Adipocyte (in vitro differentiated cells): Measurements from ENCODE around the gene PLAGL2.
"Not testable (repeated sequence)": the region's sequence is repeated elsewhere in the genome, so short reads cannot be mapped to it uniquely, and the experiment has no call there.

ENCODE experiments used
- DNase-seq: peaks from one replicate; pipeline ENCODE4 v3.0.0-alpha.2; 2015; ENCODE audit warnings: low read depth
- H3K27me3 ChIP-seq: replicated peaks from 2 replicates; pipeline ENCODE4 v1.7.0; 2013; ENCODE audit warnings: mild to moderate bottlenecking, low read length, moderate library complexity; ENCODE audit not compliant: control insufficient read depth, insufficient read depth
- H3K36me3 ChIP-seq: 2 replicates; pipeline ENCODE4 v1.7.0; 2013; ENCODE audit warnings: low read length, mild to moderate bottlenecking, moderate library complexity; ENCODE audit not compliant: control insufficient read depth, insufficient read depth, severe bottlenecking
- H3K4me1 ChIP-seq: 2 replicates; pipeline ENCODE4 v1.7.0; 2013; ENCODE audit warnings: mild to moderate bottlenecking, low read length, moderate library complexity; ENCODE audit not compliant: control insufficient read depth, insufficient read depth
- H3K4me3 ChIP-seq: 2 replicates; pipeline ENCODE4 v1.7.0; 2013; ENCODE audit warnings: mild to moderate bottlenecking, low read length, moderate library complexity
- H3K9ac ChIP-seq: 2 replicates; pipeline ENCODE4 v1.7.0; 2013; ENCODE audit warnings: mild to moderate bottlenecking, low read length, moderate library complexity
- H3K9me3 ChIP-seq: 2 replicates; pipeline ENCODE4 v1.7.0; 2013; ENCODE audit warnings: mild to moderate bottlenecking, low read length, moderate library complexity; ENCODE audit not compliant: control insufficient read depth

The PLAGL2 gene

DNA sequence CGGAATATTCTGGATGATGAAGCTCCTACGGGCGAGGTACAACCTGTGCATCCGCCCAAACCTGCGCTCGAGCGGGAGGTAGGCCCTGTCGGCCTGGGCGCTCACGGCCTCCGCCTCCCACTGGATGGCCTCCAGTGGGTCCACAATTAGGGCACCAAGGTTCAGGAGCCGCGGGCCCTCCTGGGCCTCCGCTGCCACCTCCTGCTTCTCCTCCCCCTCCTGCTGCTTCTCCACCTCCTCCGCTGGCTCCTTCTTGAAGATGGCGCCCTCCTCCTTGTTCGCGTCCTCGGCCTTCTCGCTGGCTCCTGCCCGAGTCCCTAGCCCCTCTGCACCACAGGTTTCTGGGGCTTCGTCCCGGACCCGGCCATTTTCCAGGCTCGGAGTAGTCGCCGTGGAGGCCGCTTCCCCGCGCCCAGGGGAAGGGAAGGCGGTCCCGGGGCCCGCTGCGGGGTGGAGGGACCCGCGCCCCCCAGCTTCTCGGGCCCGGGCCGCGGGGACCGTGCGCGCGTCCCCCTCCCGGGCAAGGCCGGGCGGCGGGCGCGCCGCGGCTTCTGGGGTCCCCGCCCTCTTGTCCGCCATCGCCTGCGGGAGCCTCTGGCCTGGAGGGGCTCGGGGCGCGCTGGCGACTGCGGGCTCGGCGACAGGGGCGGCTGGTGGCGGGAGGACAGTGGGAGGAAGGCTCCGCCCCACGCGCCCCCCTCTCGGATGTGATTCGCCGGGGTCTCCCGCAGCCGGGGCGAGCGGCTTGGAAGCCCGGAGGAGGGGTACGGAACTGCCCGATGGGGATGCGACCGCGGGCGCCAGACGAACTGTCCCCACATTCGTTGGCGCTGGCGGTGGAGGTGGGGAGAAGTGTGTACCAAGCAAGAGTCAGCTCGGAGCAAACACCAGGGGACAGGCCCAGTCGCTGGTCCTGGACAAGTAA, 17.6 kb downstream of the PLAGL2 start:
- H3K36me3 ChIP-seq, result peaks cover 3% of the 10 kb centered on the region
- peak; percentile 54 for DNase-seq

GRCh38 chr20:32189123-32189410, 18.5 kb downstream of the PLAGL2 start:
- Histone ChIP-seq H3K4me1 (peaks cover 6% of the 10 kb centered on the region), H3K36me3 (no peaks in the 10 kb centered on the region), H3K27me3 (no peaks in the 10 kb centered on the region), H3K9ac (peak overlapping the region; percentile 87), H3K4me3 (peak overlapping the region; percentile 78), H3K9me3 (no peaks in the 10 kb centered on the region)
- DNase-seq, result no peak

More for the DNA sequence above, 17.6 kb downstream of the PLAGL2 start:
- Histone ChIP-seq H3K4me1 (peaks cover 6% of the 10 kb centered on the region), H3K27me3 (no peaks in the 10 kb centered on the region), H3K9ac (peak overlapping the region; percentile 87), H3K4me3 (peak overlapping the region; percentile 78), H3K9me3 (no peaks in the 10 kb centered on the region)

DNA sequence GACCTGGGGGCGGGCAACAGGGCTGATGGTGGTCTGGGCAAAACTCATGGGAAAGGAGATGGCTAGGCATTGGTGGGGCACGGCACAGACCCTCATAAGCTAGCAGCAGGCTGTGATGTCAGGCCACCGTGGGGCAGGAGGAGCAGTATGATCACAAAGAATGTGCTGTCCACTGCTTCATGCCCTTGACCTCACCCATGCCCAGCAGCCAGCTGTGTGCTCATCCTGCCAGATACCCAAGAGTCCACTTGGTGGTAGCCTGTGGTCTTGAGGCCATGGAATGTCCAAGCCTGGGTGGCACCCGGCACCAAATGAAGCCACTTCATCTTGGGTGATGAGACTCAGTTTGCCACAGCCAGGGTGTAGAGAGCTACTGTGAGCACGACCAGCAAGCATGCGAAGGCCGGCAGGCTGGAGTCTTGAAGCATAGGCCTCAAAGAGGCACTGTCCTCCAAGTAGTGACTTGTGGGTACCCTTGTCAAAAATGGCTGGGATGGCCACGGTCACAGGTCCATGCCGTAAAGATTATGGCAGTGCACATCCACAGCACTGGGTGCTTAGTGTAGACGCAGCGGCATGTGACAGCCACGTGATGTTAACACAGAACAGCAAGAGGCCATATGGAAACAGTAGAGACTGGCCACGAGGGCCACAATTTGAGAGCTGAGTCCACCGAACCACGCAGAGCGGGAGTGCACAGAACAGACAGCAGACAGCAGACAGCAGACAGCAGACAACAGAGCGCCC, 19.0 kb downstream of the PLAGL2 start:
- H3K9me3 ChIP-seq, result no peaks in the 10 kb centered on the region
- no peak overlapping the region for H3K4me3 ChIP-seq
- no peaks in the 10 kb centered on the region for H3K36me3 ChIP-seq

GRCh38 chr20:32186506-32186905, 21.0 kb downstream of the PLAGL2 start:
- no peak overlapping the region for H3K9ac ChIP-seq
- H3K4me1 ChIP-seq, result peaks cover 6% of the 10 kb centered on the region
- H3K4me3 ChIP-seq, result no peak overlapping the region
- H3K9me3 ChIP-seq, result no peaks in the 10 kb centered on the region
- DNase-seq, result no peak
- H3K27me3 ChIP-seq, result no peaks in the 10 kb centered on the region
- no peaks in the 10 kb centered on the region for H3K36me3 ChIP-seq

More for the DNA sequence above, 19.0 kb downstream of the PLAGL2 start:
- DNase-seq, result no peak
- no peak overlapping the region for H3K9ac ChIP-seq
- no peaks in the 10 kb centered on the region for H3K27me3 ChIP-seq
- peaks cover 6% of the 10 kb centered on the region for H3K4me1 ChIP-seq

DNA sequence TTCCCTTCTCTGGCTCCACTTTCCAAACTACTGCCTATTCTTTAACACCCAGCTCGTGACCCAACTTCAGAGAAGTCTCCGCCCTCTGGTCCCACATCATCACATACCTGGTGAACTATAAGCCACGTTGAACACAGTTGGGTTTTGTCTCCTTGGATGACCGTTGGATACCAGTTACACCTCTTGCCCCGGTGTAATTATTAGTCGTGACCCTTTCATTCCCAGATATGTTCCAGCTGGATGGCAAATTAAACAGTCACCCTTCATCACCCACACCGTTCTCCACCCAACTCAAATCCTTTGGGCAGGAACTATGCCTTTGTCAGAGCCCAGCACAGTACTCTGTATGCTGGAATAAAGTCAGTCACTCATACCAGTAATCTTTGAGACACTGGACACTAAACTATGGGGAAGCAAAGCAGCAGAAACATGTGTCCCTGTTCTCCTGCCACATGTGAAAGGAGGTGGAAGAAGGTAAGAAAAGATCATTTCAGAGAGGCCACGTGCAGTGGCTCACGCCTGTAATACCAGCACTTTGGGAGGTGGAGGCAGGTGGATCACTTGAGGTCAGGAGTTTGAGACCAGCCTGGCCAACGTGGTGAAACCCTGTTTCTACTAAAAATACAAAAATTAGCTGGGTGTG, 22.5 kb downstream of the PLAGL2 start:
- Histone ChIP-seq H3K4me1 (peaks cover 6% of the 10 kb centered on the region), H3K27me3 (no peaks in the 10 kb centered on the region), H3K9me3 (no peaks in the 10 kb centered on the region), H3K36me3 (no peaks in the 10 kb centered on the region), H3K4me3 (no peak overlapping the region), H3K9ac (no peak overlapping the region)
- DNase-seq, result no peak

GRCh38 chr20:32183947-32184635, 23.5 kb downstream of the PLAGL2 start:
- Histone ChIP-seq H3K27me3 (no peaks in the 10 kb centered on the region), H3K9me3 (no peaks in the 10 kb centered on the region), H3K4me3 (no peak overlapping the region), H3K9ac (no peak overlapping the region), H3K36me3 (no peaks in the 10 kb centered on the region), H3K4me1 (no peaks in the 10 kb centered on the region)
- DNase-seq, result no peak

GRCh38 chr20:32181606-32182005, 25.9 kb downstream of the PLAGL2 start:
- DNase-seq, result no peak
- no peaks in the 10 kb centered on the region for H3K27me3 ChIP-seq

GRCh38 chr20:32179934-32180333, 27.6 kb downstream of the PLAGL2 start:
- no peaks in the 10 kb centered on the region for H3K36me3 ChIP-seq
- DNase-seq, result no peak
- H3K4me3 ChIP-seq, result no peak overlapping the region
- no peaks in the 10 kb centered on the region for H3K4me1 ChIP-seq
- H3K9me3 ChIP-seq, result no peaks in the 10 kb centered on the region
- no peaks in the 10 kb centered on the region for H3K27me3 ChIP-seq
- H3K9ac ChIP-seq, result no peak overlapping the region

More at GRCh38 chr20:32181606-32182005, 25.9 kb downstream of the PLAGL2 start:
- no peaks in the 10 kb centered on the region for H3K4me1 ChIP-seq
- no peaks in the 10 kb centered on the region for H3K9me3 ChIP-seq
- H3K4me3 ChIP-seq, result no peak overlapping the region
- H3K9ac ChIP-seq, result no peak overlapping the region
- no peaks in the 10 kb centered on the region for H3K36me3 ChIP-seq

DNA sequence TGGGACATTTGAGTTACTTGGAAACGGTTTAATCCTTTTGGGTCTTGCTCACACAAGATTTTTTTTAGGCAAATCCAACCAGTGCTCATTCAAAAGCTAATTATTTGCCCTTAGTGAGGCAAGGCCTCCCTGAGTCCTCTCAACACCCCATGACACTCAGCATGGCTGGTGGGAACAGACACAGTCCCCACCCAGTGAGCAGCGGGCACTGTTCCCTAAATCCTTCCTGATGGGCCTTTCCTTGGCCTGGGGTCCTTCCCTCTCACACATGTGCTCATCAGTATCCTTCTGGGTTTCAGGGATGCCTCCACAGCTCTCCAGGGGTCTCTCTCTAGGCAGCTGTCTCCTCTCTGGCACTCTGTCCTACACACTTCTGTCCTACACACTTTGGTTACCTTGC, 28.0 kb downstream of the PLAGL2 start:
- H3K36me3 ChIP-seq, result no peaks in the 10 kb centered on the region
- H3K4me1 ChIP-seq, result no peaks in the 10 kb centered on the region
- no peak for DNase-seq
- no peak overlapping the region for H3K9ac ChIP-seq
- H3K27me3 ChIP-seq, result no peaks in the 10 kb centered on the region
- H3K9me3 ChIP-seq, result no peaks in the 10 kb centered on the region
- H3K4me3 ChIP-seq, result no peak overlapping the region

DNA sequence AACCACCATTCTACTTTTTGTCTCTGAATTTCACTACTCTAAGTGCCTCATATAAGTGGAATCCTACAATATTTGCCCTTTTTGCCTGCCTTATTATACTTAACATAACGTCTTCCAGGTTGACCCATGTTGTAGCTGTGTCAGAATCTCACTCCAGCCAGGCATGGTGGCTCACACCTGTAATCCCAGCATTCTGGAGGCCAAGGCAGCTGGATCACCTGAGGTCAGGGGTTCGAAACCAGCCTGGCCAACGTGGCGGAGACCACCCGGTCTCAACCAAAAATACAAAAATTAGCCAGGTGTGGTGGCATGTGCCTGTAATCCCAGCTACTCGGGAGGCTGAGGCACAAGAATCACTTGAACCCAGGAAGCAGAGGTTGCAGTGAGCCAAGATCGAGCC, 29.8 kb downstream of the PLAGL2 start:
- H3K4me1 ChIP-seq, H3K36me3 ChIP-seq, H3K4me3 ChIP-seq, DNase-seq, H3K9ac ChIP-seq, H3K9me3 ChIP-seq, H3K27me3 ChIP-seq: not testable (repeated sequence)
